Activated T-cell treated with anti-CD3 and anti-CD28 coated beads for 1 hour (primary cell): ENCODE measurements around the gene FLCN.
"Not testable (repeated sequence)": the region's sequence is repeated elsewhere in the genome, so short reads cannot be mapped to it uniquely, and the experiment has no call there.

ENCODE experiments used
- DNase-seq: peaks from one replicate; pipeline ENCODE4 v3.0.0-alpha.2; 2020; ENCODE audit warnings: low read depth

The FLCN gene

DNA sequence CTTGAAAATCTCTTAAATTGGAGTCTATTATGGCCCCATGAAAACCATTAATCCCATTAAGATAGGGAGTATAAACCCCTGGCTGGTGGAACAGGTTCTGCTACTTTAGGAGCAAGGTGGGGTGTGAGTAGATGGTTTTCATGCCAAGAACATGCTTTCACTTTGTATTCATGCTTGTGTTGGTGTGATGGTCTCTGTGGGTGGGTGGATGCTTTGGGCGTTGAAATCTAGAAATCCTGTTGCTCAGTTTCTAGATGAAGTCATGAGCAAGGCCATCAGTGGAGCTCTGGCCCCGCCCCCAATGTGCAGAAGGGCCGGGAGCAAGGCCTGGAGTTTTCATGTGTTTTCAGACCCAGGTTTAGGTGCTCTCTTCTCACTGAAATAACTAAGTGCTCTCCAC, 50.9 kb downstream of the FLCN start:
- no peak for DNase-seq

- not testable (repeated sequence) for DNase-seq
These were observed 51.8 kb downstream of the FLCN start for GRCh38 chr17:17184985-17185757.

DNA sequence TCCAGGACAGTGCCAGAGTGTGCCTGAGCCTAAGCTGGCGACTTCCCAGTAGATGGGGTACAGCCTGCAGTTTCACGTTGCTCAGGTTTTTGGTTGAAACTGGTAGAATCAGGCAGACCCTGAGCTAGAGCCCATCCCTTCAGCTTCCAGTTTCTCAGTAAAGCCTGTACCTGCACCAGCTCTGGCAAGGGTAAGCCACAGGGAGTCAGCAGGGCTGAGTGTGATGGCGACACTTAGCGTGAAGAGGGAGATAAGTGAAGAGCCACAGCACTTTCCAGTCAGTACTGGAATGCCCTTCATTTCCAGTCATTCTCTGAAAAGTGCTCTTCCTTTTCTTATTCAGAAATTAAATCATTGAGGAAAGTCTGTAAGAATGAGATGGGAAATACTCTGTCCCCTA, 53.2 kb downstream of the FLCN start:
- DNase-seq = no peak

DNA sequence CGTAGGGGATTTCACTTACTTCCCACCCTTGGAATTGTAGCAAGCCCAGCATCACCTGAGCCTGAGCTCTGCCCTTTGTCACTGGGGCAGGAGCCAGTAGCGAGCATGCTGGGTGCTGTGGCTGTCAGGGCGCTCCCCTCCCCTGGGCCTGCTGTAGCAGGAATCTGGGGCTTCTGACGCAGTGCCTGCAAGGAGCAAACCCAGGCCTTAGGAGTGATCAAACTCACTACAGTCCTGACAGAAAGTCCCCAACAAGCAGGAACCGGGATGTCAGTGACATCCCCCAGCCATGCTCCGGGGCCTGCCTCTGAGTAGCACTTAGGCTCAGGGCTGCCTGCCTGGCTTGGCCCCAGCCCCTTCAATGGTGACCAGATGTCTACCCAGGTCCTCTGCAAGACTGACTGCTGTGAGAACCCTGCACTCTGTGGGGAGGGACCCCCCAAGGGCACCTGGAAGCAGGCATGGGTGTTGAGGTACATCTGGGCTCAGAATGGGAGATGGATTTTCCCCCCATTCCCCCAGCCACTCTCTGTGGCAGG, 54.3 kb downstream of the FLCN start:
- DNase-seq = no peak

- no peak for DNase-seq
These were observed 55.0 kb downstream of the FLCN start for GRCh38 chr17:17181666-17182597.

DNA sequence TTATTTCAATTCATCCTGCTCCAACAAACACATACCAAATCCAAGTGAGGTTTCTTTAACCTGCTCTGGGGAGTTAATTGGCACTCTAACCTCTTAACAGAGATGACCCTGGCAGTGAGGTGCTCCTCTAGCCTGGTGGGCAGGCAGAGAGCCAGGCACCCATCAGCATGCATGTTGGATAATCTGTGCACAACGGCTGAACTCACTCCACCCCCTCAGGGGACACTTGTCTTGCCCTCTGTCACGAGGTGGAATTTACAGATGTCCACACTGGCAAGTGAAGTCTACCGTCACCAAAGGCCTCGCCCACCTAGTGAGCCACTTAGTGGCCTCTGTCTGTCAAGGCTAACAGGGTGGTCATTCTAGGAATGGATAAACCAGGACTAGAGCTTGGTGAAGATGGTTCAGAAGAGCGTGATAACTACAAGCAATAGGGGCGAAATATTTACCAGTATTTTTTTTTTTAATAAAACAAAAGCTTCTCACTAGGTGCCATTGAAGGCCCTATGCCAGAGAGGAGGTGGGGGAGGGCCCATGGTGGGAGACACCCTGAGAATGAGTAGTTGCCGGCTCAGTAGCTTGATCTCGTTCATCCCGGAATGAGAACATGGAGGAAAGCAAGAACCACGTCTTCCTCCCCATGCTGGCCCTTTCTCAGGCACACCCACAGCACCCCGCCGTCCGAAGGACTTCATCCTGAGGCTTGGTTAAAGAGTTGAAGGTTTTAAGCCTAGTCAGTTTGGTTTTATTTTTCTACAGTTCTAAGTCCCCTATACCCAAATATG, 56.0 kb downstream of the FLCN start:
- DNase-seq = no peak

DNA sequence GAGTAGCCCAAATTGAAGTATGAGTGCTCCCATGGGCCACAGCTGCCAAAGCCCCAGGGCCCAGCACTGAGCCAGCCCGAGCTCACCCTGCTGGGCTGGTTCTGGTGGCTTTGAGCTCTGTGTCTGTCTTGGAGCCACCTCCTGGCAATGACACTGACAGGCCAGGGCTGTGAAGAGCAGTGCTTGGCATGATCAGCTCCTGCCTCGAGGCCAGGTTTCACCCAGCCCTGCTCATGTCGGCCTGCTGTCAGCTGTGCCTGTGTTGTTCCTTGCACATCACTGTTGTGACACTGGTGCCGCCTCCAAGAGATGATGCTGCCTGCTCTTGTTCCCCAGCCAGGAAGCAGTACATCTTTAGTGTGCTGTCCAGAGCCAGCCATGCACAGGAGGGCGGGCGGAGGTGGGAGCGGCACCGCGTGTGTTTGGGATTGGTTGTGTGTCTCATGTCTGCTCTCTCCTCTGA, 56.8 kb downstream of the FLCN start:
- DNase-seq = no peak

DNA sequence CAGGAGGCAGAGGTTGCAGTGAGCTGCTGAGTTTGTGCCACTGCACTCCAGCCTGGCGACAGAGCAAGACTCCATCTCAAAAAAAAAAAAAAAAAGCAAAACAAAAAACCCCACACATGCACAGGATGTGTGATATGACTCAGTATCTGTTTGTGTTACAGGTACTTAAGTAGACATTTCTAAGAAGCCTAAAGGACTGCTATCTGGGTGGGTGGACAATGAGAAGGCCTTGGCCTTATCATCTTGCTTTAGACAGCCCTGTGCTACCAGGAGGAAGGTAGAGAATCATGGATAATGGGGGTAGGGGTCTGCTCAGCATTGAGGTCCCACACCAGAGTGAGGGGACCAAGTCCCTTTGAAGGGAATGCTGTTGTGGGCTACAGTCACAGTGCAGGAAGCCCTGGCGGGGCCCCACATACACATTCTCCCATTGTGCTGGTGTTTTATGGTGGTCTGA, 57.6 kb downstream of the FLCN start:
- DNase-seq = no peak

DNA sequence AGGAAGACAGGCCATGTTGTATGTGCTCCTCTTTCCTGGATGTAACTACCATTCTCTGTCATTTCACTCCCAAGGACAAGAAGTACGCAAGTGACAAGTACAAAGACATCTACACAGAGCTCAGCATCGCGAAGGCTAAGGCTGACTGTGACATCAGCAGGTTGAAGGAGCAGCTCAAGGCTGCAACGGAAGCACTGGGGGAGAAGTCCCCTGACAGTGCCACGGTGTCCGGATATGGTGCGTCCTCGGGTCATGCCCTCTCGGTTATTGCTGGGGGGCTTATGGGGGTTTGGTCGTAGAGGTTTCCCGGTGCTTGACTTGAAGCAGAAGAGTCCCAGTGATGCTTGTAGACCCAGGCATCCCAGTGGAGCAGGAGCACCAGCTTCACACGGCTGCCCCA, 59.8 kb downstream of the FLCN start:
- DNase-seq = no peak

GRCh38 chr17:17176341-17176740, 60.6 kb downstream of the FLCN start:
- no peak for DNase-seq

GRCh38 chr17:17175917-17176316, 61.1 kb downstream of the FLCN start:
- no peak for DNase-seq

DNA sequence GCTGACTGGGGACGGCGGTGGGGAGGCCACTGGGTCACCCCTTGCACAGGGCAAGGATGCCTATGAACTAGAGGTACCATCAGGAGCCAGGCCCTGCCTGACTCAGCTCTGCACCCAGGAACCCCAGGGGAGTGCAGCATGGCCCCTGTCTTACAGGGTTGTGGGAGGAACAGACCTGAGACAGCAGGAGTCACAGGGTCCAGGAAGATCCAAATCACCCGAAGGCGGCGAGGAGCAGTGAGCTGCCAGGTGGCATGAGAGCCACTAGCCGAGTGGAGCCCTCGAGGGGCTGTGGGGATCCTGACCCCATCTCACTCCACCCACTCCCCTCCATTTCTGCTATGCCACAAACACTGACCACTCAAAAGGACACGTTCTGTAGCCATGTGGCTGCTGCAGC, 61.6 kb downstream of the FLCN start:
- DNase-seq = no peak

DNA sequence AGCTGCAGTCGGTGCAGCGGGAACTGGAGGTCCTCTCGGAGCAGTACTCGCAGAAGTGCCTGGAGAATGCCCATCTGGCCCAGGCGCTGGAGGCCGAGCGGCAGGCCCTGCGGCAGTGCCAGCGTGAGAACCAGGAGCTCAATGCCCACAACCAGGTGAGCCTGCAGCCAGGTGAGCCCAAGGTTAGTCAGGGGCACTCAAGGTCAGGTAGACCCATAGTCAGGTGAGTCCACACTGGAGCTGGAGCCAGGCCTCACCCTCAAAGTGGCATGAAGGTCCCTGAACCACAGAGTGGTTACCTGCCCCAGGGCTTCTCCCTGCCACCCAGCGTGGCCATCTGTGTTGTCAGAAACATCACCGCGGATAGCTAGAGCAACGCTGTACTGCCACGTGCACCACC, 63.0 kb downstream of the FLCN start:
- DNase-seq = no peak

DNA sequence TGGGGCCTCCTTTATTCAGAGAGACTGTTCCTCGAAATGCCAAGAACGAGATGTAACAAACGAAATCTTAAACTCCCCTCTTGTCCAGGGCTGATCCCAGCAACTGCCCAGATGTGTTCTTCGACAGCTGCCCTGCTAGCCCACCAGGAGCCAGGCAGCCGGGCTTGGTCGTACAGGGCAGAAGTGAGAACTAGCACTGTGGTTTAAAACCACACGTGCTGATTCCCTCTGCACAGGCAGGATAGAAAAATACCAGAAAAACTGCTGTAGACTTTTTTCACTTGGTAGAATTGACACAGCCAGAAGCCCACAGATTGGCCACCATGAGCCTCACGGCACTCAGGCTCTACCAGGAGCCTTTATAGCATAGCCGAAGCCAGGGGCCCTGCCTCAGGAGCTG, 64.0 kb downstream of the FLCN start:
- DNase-seq = no peak

DNA sequence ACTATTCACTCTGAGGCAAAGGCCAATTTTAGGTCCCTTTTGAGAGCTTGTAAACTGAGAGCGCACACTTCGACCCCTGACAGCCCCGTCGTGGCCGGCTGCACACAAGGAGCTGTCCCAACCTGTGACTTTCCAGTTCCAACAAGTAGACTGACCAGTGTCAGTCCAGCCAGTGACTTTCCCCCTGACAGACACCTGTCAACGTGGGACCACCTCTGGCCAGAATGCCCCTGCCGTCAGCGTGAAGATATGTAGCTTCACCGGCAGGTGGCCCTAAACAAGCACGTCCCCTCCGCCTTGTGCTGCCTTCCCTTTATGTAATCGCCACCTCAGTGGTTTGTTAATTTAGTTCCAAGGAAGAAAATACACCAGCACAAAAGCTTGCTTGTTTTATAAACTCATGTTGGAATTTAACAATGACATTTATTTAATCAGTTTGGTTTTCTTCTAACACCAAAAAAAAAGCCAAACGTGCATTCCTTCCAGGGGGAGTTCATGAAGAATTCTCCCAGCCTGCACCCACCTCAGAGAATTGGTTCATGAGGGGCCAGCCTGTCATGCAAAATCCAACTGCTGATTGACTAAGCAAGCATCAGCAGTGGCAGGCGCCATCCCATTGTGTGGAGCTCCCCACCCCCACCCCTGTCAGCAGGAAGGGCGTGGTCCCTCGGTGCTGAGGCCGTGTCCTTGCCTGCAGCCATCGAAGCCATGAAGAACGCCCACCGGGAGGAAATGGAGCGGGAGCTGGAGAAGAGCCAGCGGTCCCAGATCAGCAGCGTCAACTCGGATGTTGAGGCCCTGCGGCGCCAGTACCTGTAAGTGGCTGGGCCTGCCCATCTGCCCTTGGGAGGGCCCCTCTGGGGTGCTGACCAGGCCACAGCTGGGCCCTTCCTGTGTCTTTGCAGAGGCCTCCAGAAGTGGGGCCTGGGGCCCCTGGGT, 64.7 kb downstream of the FLCN start:
- no peak for DNase-seq

- no peak for DNase-seq
These were observed 65.8 kb downstream of the FLCN start for GRCh38 chr17:17171186-17171585.

DNA sequence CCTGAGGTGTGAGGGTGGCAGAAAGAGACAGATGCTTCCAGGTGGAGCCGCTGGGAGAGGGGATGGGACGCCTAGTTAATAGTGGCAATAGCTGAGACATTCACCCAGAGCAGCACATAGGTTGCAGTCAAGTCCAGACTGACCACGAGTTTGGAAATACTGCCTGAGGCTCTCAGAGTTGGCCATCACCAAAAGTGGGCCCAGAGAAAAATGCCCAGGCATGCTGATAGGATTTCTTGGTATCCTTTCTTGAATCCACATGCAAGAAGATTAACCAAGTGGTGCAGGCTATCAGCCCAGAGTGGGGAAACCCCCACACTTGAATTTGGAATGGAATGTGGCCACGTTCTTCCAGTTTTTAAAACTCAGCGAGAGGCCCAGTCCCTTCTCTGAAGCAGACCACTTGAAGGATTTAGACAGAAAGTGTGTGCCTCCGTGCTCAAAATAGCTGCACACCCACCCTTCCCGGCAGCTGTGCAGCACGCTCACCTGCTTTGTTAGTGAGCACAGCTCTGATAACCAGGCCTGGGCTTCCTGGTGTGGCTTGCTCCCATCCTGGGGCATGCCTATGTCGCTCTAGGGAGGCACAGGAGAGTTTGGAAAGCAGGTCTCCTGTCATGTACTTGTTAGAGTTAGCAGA, 66.5 kb downstream of the FLCN start:
- no peak for DNase-seq

- DNase-seq = no peak
These were observed 67.6 kb downstream of the FLCN start for GRCh38 chr17:17169396-17169795.

DNA sequence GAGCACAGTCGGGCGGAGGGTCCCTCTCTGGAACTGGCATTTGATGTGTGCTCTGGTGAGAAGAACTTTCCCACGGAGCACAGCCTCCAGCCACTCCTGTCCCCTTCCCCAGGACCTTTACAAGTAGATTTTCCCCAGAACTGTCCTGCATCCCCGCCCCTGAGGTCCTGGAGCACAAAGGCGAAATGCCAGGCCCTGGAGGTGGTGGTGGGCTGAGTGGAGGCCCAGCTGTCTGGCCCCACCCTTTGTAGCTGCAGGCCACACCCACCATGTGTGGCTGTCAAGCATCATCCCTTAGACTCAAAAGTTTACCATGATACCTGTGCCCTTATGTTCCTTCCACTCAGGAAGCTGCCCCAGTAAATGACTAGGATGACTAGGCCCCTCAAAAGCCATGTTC, 68.6 kb downstream of the FLCN start:
- no peak for DNase-seq

GRCh38 chr17:17167986-17168385, 69.0 kb downstream of the FLCN start:
- no peak for DNase-seq
